Measurements from ENCODE around the gene SLC35D3.
A peak's percentile ranks its signal among the peaks of the same experiment; 100 is the strongest.

GRCh38 chr6:136921381-136921935, 643 bp upstream of the SLC35D3 start:
- no peak for TF ChIP-seq CTCF (IDR thresholded peaks at IDR 0.05)
- TF ChIP-seq EZH2 (IDR thresholded peaks at IDR 0.05; ENCODE audit: borderline replicate concordance, insufficient read depth, low read depth, low read length, poor library complexity, severe bottlenecking): peak; percentile 87

Data from B cell (primary cell).